HepG2 (cell line): Measurements from ENCODE around the gene PRM3. TPM values are rescaled to one million over a fixed set of nuclear protein-coding genes. Genes with fewer than 3 reads are reported as not detected.
A peak's percentile ranks its signal among the peaks of the same experiment; 100 is the strongest.

Experiments used
- FOSL2 ChIP-seq: sonication (generic); formaldehyde crosslinking; IDR thresholded peaks from 2 replicates; pipeline ENCODE4 v1.4.0; 2020; ENCODE audit warnings: missing genetic modification reagents
- GATAD1 ChIP-seq: IDR thresholded peaks from 2 replicates; pipeline ENCODE4 v1.6.1; 2016; ENCODE audit warnings: missing genetic modification reagents, missing compliant biosample characterization
- HINFP ChIP-seq: sonication (generic); formaldehyde crosslinking; IDR thresholded peaks from 2 replicates; pipeline ENCODE4 v1.4.0; 2020; ENCODE audit warnings: low read depth, mild to moderate bottlenecking, missing genetic modification reagents
- ZFP37 ChIP-seq: sonication (generic); formaldehyde crosslinking; IDR thresholded peaks from 2 replicates; pipeline ENCODE4 v1.4.0; 2020; ENCODE audit warnings: missing genetic modification reagents, borderline replicate concordance
- ZFP91 ChIP-seq: sonication (generic); formaldehyde crosslinking; IDR thresholded peaks from 2 replicates; pipeline ENCODE4 v1.9.0; 2022; ENCODE audit warnings: missing genetic modification reagents, mild to moderate bottlenecking, borderline replicate concordance
- ZNF292 ChIP-seq: sonication (generic); formaldehyde crosslinking; IDR thresholded peaks from 2 replicates; pipeline ENCODE4 v1.8.1; 2022; ENCODE audit warnings: mild to moderate bottlenecking, low read depth, missing genetic modification reagents, borderline replicate concordance
- ZNF724P ChIP-seq: sonication (generic); formaldehyde crosslinking; IDR thresholded peaks from 2 replicates; pipeline ENCODE4 v1.8.0; 2022; ENCODE audit warnings: missing genetic modification reagents, borderline replicate concordance
- ZNF83 ChIP-seq: sonication (generic); formaldehyde crosslinking; IDR thresholded peaks from 2 replicates; pipeline ENCODE4 v1.4.0; 2020; ENCODE audit warnings: missing genetic modification reagents, mild to moderate bottlenecking, borderline replicate concordance
- polyA plus RNA-seq, 8 experiments: library from polyadenylated mRNA; depleted of rRNA in 3 of 8; stranded (reverse) in 7 of 8; unstranded in 1 of 8; fragments of >200 nt; fragmentation: Illumina TruSeq in 4 of 8; extraction: Trizol in 4 of 8; gene quantifications; 2 replicates each; pipeline versions ENCODE4 v1.2.1 to v1.2.3, GENCODE V29; 2011 to 2016; ENCODE audit warnings: low read depth in 4 of 8, missing spikeins in 1 of 8, mixed read lengths in 1 of 8; ENCODE audit not compliant: insufficient read depth in 1 of 8
- total RNA-seq, 5 experiments: library from RNA; depleted of rRNA; stranded (reverse); fragments of >200 nt; fragmentation: Illumina TruSeq; extraction: Trizol; gene quantifications; 2 replicates each; pipeline ENCODE4 v1.2.3, GENCODE V29; 2016; ENCODE audit warnings: low read depth in 1 of 5
- TF ChIP-seq, protein P1 (sequence below): sonication (generic); formaldehyde crosslinking; IDR thresholded peaks from 2 replicates; pipeline ENCODE4 v1.5.0; 2020; ENCODE audit warnings: mild to moderate bottlenecking, missing genetic modification reagents, borderline replicate concordance
- TF ChIP-seq, protein P2 (sequence below): IDR thresholded peaks from 2 replicates; pipeline ENCODE4 v1.6.1; 2016; ENCODE audit warnings: control low read depth
- TF ChIP-seq, protein P3 (sequence below): sonication (generic); formaldehyde crosslinking; IDR thresholded peaks from 2 replicates; pipeline ENCODE4 v1.5.1; 2020; ENCODE audit warnings: mild to moderate bottlenecking, missing genetic modification reagents, moderate library complexity

PRM3 gene
- total and polyA plus RNA-seq, 2 of the 13 experiments (the other 11 are each of a cell fraction or from before 2014, with no cell fraction given), result not detected

- TF ChIP-seq, protein P1, sequence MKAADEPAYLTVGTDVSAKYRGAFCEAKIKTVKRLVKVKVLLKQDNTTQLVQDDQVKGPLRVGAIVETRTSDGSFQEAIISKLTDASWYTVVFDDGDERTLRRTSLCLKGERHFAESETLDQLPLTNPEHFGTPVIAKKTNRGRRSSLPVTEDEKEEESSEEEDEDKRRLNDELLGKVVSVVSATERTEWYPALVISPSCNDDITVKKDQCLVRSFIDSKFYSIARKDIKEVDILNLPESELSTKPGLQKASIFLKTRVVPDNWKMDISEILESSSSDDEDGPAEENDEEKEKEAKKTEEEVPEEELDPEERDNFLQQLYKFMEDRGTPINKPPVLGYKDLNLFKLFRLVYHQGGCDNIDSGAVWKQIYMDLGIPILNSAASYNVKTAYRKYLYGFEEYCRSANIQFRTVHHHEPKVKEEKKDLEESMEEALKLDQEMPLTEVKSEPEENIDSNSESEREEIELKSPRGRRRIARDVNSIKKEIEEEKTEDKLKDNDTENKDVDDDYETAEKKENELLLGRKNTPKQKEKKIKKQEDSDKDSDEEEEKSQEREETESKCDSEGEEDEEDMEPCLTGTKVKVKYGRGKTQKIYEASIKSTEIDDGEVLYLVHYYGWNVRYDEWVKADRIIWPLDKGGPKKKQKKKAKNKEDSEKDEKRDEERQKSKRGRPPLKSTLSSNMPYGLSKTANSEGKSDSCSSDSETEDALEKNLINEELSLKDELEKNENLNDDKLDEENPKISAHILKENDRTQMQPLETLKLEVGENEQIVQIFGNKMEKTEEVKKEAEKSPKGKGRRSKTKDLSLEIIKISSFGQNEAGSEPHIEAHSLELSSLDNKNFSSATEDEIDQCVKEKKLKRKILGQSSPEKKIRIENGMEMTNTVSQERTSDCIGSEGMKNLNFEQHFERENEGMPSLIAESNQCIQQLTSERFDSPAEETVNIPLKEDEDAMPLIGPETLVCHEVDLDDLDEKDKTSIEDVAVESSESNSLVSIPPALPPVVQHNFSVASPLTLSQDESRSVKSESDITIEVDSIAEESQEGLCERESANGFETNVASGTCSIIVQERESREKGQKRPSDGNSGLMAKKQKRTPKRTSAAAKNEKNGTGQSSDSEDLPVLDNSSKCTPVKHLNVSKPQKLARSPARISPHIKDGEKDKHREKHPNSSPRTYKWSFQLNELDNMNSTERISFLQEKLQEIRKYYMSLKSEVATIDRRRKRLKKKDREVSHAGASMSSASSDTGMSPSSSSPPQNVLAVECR (CRISPR knock-in tag), result peak; percentile 3; the same call in 1 of the 2 replicates
- 0 out of 2 replicates have a peak, but pooled peaks have one; percentile 16 for TF ChIP-seq HINFP (CRISPR knock-in tag)
- TF ChIP-seq ZFP91 (CRISPR knock-in tag), result peak; percentile 35; the same call in 1 of the 2 replicates
- TF ChIP-seq ZNF724P (CRISPR knock-in tag), result 0 out of 2 replicates have a peak, but pooled peaks have one; percentile 40
- TF ChIP-seq ZNF292 (CRISPR knock-in tag), result 0 out of 2 replicates have a peak, but pooled peaks have one; percentile 39
- TF ChIP-seq ZNF83 (CRISPR knock-in tag), result no peak
- TF ChIP-seq, protein P2, sequence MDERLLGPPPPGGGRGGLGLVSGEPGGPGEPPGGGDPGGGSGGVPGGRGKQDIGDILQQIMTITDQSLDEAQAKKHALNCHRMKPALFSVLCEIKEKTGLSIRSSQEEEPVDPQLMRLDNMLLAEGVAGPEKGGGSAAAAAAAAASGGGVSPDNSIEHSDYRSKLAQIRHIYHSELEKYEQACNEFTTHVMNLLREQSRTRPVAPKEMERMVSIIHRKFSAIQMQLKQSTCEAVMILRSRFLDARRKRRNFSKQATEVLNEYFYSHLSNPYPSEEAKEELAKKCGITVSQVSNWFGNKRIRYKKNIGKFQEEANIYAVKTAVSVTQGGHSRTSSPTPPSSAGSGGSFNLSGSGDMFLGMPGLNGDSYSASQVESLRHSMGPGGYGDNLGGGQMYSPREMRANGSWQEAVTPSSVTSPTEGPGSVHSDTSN, result 0 out of 2 replicates have a peak, but pooled peaks have one; percentile 17
- TF ChIP-seq GATAD1 (CRISPR knock-in tag), result no peak
- TF ChIP-seq ZFP37, result no peak
- TF ChIP-seq, protein P3, sequence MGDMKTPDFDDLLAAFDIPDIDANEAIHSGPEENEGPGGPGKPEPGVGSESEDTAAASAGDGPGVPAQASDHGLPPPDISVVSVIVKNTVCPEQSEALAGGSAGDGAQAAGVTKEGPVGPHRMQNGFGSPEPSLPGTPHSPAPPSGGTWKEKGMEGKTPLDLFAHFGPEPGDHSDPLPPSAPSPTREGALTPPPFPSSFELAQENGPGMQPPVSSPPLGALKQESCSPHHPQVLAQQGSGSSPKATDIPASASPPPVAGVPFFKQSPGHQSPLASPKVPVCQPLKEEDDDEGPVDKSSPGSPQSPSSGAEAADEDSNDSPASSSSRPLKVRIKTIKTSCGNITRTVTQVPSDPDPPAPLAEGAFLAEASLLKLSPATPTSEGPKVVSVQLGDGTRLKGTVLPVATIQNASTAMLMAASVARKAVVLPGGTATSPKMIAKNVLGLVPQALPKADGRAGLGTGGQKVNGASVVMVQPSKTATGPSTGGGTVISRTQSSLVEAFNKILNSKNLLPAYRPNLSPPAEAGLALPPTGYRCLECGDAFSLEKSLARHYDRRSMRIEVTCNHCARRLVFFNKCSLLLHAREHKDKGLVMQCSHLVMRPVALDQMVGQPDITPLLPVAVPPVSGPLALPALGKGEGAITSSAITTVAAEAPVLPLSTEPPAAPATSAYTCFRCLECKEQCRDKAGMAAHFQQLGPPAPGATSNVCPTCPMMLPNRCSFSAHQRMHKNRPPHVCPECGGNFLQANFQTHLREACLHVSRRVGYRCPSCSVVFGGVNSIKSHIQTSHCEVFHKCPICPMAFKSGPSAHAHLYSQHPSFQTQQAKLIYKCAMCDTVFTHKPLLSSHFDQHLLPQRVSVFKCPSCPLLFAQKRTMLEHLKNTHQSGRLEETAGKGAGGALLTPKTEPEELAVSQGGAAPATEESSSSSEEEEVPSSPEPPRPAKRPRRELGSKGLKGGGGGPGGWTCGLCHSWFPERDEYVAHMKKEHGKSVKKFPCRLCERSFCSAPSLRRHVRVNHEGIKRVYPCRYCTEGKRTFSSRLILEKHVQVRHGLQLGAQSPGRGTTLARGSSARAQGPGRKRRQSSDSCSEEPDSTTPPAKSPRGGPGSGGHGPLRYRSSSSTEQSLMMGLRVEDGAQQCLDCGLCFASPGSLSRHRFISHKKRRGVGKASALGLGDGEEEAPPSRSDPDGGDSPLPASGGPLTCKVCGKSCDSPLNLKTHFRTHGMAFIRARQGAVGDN (CRISPR knock-in tag), result peak; percentile 60
- TF ChIP-seq FOSL2 (CRISPR knock-in tag), result peak; percentile 60; the same call in 1 of the 2 replicates
These were observed 41.0 kb upstream of the PRM3 start (continued) for GRCh38 chr16:11314309-11314894.
